Neural cell (in vitro differentiated cells): Measurements from ENCODE around the gene ANXA2. TPM values are rescaled to one million over a fixed set of nuclear protein-coding genes. Genes with fewer than 3 reads are reported as not detected.
"Not testable (repeated sequence)": the region's sequence is repeated elsewhere in the genome, so short reads cannot be mapped to it uniquely, and the experiment has no call there.

Experiments
- H2AFZ ChIP-seq: fragments of 200-600, 300-800 bp; sonication (generic), shearing (Covaris generic); 2 replicates; pipeline ENCODE4 v1.6.0; 2014; ENCODE audit warnings: low read depth, mild to moderate bottlenecking, antibody characterized with exemption, low read length, moderate library complexity
- H3F3A ChIP-seq: fragments of 200-600 bp; shearing (Covaris generic); 2 replicates; pipeline ENCODE4 v1.6.1; 2016; ENCODE audit warnings: mild to moderate bottlenecking, moderate library complexity, mixed read lengths, antibody characterized with exemption, low read length; ENCODE audit not compliant: insufficient read depth, poor library complexity, severe bottlenecking
- H3K27ac ChIP-seq: fragments of 200-600, 300-800 bp; sonication (generic), shearing (Covaris generic); 2 replicates; pipeline ENCODE4 v1.5.1; 2014; ENCODE audit warnings: mild to moderate bottlenecking, low read length, moderate library complexity
- H3K27me3 ChIP-seq: fragments of 300-800, 200-600 bp; sonication (generic), shearing (Covaris generic); 2 replicates; pipeline ENCODE4 v1.6.0; 2014; ENCODE audit warnings: mild to moderate bottlenecking, low read depth, low read length, moderate library complexity; ENCODE audit not compliant: insufficient read depth
- H3K36me3 ChIP-seq: fragments of 300-800, 200-600 bp; sonication (generic), shearing (Covaris generic); 2 replicates; pipeline ENCODE4 v1.5.1; 2014; ENCODE audit warnings: mild to moderate bottlenecking, antibody characterized with exemption, low read length, moderate library complexity; ENCODE audit not compliant: insufficient read depth
- H3K4me2 ChIP-seq: fragments of 300-800, 200-600 bp; sonication (generic), shearing (Covaris generic); 2 replicates; pipeline ENCODE4 v1.6.0; 2014; ENCODE audit warnings: mild to moderate bottlenecking, low read length
- H3K4me3 ChIP-seq: fragments of 300-800, 200-600 bp; sonication (generic), shearing (Covaris generic); 2 replicates; pipeline ENCODE4 v1.5.1; 2014; ENCODE audit warnings: mild to moderate bottlenecking, low read length, moderate library complexity
- H3K79me2 ChIP-seq: fragments of 200-600 bp; shearing (Covaris generic); replicated peaks from 2 replicates; pipeline ENCODE4 v1.6.0; 2014; ENCODE audit warnings: mild to moderate bottlenecking, low read length, moderate library complexity; ENCODE audit not compliant: insufficient read depth
- H3K9ac ChIP-seq: fragments of 300-800, 200-600 bp; sonication (generic), shearing (Covaris generic); 2 replicates; pipeline ENCODE4 v1.6.1; 2016; ENCODE audit warnings: mild to moderate bottlenecking, low read length, mixed read lengths
- H3K9me2 ChIP-seq: fragments of 200-600 bp; shearing (Covaris generic); 2 replicates; pipeline ENCODE4 v1.6.1; 2016; ENCODE audit warnings: mild to moderate bottlenecking, low read length, mixed read lengths; ENCODE audit not compliant: insufficient read depth
- H3K9me3 ChIP-seq: fragments of 200-600, 300-800 bp; sonication (generic), shearing (Covaris generic); 2 replicates; pipeline ENCODE4 v1.6.1; 2016; ENCODE audit warnings: mild to moderate bottlenecking, mixed run types, low read length, moderate library complexity, mixed read lengths
- H4K20me1 ChIP-seq: fragments of 200-600 bp; shearing (Covaris generic); 2 replicates; pipeline ENCODE4 v1.6.1; 2016; ENCODE audit warnings: mild to moderate bottlenecking, mixed run types; ENCODE audit not compliant: insufficient read depth
- EP300 ChIP-seq: fragments of 450-650 bp; conservative IDR thresholded peaks from 2 replicates; pipeline ENCODE4 v1.6.1; 2014; ENCODE audit warnings: antibody characterized with exemption, mild to moderate bottlenecking, moderate library complexity; ENCODE audit not compliant: poor library complexity, severe bottlenecking
- EZH2 ChIP-seq: fragments of 200-600, 300-800 bp; shearing (Covaris generic), sonication (generic); IDR thresholded peaks from 2 replicates; pipeline ENCODE4 v1.6.1; 2014; ENCODE audit warnings: antibody characterized with exemption, low read length, borderline replicate concordance, mild to moderate bottlenecking; ENCODE audit not compliant: insufficient read depth, poor library complexity, severe bottlenecking
- MXI1 ChIP-seq: fragments of 450-650 bp; conservative IDR thresholded peaks from 2 replicates; pipeline ENCODE4 v1.6.1; 2014; ENCODE audit warnings: antibody characterized with exemption, mild to moderate bottlenecking; ENCODE audit not compliant: poor library complexity, severe bottlenecking
- POLR2AphosphoS5 ChIP-seq: IDR thresholded peaks from 2 replicates; pipeline ENCODE4 v1.6.1; 2012
- RAD21 ChIP-seq: fragments of 450-650 bp; conservative IDR thresholded peaks from 2 replicates; pipeline ENCODE4 v1.6.1; 2014; ENCODE audit warnings: antibody characterized with exemption, mild to moderate bottlenecking, moderate library complexity
- REST ChIP-seq: IDR thresholded peaks from 2 replicates; pipeline ENCODE4 v1.6.1; 2012; ENCODE audit warnings: borderline replicate concordance
- SMC3 ChIP-seq: fragments of 450-650 bp; conservative IDR thresholded peaks from 2 replicates; pipeline ENCODE4 v1.6.1; 2014; ENCODE audit warnings: antibody characterized with exemption, mild to moderate bottlenecking, moderate library complexity; ENCODE audit not compliant: poor library complexity
- TAF1 ChIP-seq: IDR thresholded peaks from 2 replicates; pipeline ENCODE4 v1.6.1; 2012; ENCODE audit warnings: low read depth
- polyA plus RNA-seq: library from polyadenylated mRNA; depleted of rRNA; stranded (reverse); fragments of >200 nt; gene quantifications from 2 replicates; pipeline ENCODE4 v1.2.3, GENCODE V29; 2014
- TF ChIP-seq, protein P1 (sequence below): fragments of 450-650 bp; IDR thresholded peaks from 2 replicates; pipeline ENCODE4 v1.5.1; 2014; ENCODE audit warnings: antibody characterized with exemption, mild to moderate bottlenecking, moderate library complexity; ENCODE audit not compliant: poor library complexity, severe bottlenecking

ANXA2 gene
- polyA plus RNA-seq, 1 donor from 2014 or later, result 6.2 TPM

- Histone ChIP-seq H3K9me3 (no peaks in the 10 kb centered on the region), H3K9me2 (no peaks in the 10 kb centered on the region), H3K4me3 (no peak overlapping the region), H3K36me3 (no peaks in the 10 kb centered on the region), H4K20me1 (no peaks in the 10 kb centered on the region), H3F3A (no peaks in the 10 kb centered on the region), H3K4me2 (no peak overlapping the region), H3K27ac (no peak overlapping the region), H3K27me3 (no peaks in the 10 kb centered on the region), H3K79me2 (no peaks in the 10 kb centered on the region), H3K9ac (no peak overlapping the region), H2AFZ (no peak overlapping the region)
- no peak for TF ChIP-seq REST
- TF ChIP-seq, protein P1, sequence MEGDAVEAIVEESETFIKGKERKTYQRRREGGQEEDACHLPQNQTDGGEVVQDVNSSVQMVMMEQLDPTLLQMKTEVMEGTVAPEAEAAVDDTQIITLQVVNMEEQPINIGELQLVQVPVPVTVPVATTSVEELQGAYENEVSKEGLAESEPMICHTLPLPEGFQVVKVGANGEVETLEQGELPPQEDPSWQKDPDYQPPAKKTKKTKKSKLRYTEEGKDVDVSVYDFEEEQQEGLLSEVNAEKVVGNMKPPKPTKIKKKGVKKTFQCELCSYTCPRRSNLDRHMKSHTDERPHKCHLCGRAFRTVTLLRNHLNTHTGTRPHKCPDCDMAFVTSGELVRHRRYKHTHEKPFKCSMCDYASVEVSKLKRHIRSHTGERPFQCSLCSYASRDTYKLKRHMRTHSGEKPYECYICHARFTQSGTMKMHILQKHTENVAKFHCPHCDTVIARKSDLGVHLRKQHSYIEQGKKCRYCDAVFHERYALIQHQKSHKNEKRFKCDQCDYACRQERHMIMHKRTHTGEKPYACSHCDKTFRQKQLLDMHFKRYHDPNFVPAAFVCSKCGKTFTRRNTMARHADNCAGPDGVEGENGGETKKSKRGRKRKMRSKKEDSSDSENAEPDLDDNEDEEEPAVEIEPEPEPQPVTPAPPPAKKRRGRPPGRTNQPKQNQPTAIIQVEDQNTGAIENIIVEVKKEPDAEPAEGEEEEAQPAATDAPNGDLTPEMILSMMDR, result no peak
- no peak for TF ChIP-seq POLR2AphosphoS5
- TF ChIP-seq EP300, result no peak
- no peak for TF ChIP-seq RAD21
- TF ChIP-seq MXI1, result no peak
- TF ChIP-seq EZH2, result no peak
- no peak for TF ChIP-seq SMC3
- TF ChIP-seq TAF1, result no peak
Measured at GRCh38 chr15:60405399-60405798, 7.6 kb upstream of the ANXA2 start.

DNA sequence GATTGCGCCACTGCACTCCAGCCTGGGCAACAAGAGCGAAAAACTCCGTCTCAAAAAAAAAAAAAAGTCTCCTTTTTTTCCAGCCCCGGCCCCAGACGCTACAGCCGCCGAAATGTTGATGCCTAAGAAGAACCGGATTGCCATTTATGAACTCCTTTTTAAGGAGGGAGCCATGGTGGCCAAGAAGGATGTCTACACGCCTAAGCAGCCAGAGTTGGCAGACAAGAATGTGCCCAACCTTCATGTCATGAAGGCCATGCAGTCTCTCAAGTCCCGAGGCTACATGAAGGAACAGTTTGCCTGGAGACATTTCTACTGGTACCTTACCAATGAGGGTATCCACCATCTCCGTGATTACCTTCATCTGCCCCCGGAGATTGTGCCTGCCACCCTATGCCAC is 6.6 kb upstream of the ANXA2 start:
- H3K9me3 ChIP-seq, H3K9ac ChIP-seq, H3K79me2 ChIP-seq: not testable (repeated sequence)

DNA sequence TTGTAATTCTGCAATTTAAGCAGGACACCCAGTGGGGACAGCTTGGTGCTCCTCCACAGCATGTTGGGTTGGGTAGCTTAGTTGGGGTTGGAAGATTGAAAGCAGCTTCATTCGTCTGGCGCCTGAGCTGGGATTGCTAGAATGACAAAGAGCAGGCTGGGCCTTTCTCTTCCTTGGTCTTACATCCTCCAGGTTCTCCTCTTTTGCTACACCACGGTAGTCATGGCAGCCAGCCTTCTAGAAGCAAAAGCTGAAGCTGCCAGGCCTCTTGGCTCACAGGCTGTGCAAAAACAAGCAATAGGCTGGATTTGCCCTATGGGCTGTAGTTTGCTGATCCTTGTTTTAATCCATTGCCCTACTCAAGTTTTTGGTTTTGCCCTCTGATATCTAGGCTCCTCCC is 3.2 kb upstream of the ANXA2 start:
- no peaks in the 10 kb centered on the region for H3K9me3 ChIP-seq
- TF ChIP-seq, protein P1, result no peak
- TF ChIP-seq EP300 (no peak), EZH2 (no peak), REST (no peak), POLR2AphosphoS5 (no peak), TAF1 (no peak), MXI1 (no peak), RAD21 (no peak), SMC3 (no peak)
- H3K27me3 ChIP-seq, result peaks cover 31% of the 10 kb centered on the region
- H3K79me2 ChIP-seq, result no peaks in the 10 kb centered on the region
- no peaks in the 10 kb centered on the region for H4K20me1 ChIP-seq
- H3F3A ChIP-seq, result no peaks in the 10 kb centered on the region
- H3K4me2 ChIP-seq, result no peak overlapping the region
- no peak overlapping the region for H3K27ac ChIP-seq
- H3K4me3 ChIP-seq, result no peak overlapping the region
- no peak overlapping the region for H3K9ac ChIP-seq
- no peaks in the 10 kb centered on the region for H3K9me2 ChIP-seq
- H3K36me3 ChIP-seq, result no peaks in the 10 kb centered on the region
- H2AFZ ChIP-seq, result no peak overlapping the region

More for the DNA sequence above, 6.6 kb upstream of the ANXA2 start:
- H3K27me3 ChIP-seq, H3F3A ChIP-seq, H4K20me1 ChIP-seq, H2AFZ ChIP-seq, H3K36me3 ChIP-seq, H3K9me2 ChIP-seq, H3K4me2 ChIP-seq, H3K4me3 ChIP-seq, H3K27ac ChIP-seq: not testable (repeated sequence)
